ENCODE results near the gene CRAT.

Gene CRAT

DNA sequence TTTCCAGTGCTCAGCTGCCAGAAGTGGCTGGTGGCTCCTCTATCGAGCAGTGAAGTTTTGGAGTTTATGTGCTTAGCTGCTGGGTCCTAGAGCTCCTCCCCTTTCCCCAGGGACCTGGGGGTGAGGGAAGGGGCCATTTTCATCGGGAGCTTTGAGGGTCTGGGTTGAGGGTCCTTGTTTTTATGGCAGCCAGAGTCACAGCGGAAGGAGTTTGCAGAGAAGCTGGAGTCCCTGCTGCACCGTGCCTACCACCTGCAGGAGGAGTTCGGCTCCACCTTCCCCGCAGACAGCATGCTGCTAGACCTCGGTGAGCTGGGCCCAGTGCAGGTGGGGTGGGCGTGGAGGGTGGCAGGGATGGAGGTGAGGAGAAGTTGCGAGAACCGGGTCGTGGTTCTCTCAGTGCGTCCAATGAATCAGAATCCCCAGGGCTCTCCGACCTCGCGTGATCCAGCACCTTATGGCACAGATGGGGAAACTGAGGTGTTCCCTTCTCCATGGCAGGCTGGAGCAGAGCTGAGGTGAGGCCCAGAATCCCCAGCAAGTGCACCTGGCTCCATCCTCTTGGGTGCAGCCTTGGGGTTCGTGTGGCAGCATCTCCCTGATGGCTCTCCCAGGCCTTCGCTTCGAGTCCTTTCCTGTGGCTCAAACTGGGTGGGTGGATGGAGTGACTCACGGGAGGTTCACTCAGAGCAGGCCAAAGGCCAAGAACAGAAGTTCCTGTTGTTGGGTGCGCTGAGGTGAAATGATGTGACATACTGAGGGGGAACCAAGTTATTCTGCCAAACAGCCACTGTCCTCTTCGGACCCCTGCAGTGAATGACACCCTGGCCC is 51.4 kb downstream of the CRAT start:
- DNase-seq = no peak

DNA sequence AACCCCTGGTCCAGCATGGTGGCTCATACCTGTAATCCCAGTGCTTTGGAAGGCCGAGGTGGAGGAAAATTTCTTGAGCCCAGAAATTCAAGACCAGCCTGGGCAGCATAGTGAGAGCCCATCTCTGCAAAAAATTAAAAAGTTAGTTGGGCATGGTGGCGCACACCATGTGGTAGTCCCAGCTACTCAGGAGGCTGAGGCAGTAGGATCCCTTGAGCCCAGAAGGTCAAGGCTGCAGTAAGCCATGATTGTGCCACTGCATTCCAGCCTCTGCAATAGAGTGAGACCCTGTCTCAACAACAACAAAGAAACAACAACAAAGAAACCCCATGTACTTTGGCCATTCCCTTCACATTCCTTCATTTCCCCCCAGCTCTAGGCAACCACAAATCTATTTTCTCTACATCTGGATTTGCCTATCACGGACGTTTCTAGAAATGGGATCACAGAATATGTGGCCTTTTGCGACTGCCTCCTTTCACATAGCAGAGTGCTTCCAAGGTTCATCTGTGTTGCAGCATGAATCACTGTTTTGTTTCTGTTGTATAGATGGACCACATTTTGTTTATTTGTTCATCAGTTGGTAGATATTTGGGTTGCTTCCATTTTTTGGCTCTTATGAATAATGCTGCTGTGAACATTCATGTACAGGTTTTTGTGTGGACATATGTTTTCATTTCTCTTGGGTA is 56.3 kb downstream of the CRAT start:
- no peak for DNase-seq

DNA sequence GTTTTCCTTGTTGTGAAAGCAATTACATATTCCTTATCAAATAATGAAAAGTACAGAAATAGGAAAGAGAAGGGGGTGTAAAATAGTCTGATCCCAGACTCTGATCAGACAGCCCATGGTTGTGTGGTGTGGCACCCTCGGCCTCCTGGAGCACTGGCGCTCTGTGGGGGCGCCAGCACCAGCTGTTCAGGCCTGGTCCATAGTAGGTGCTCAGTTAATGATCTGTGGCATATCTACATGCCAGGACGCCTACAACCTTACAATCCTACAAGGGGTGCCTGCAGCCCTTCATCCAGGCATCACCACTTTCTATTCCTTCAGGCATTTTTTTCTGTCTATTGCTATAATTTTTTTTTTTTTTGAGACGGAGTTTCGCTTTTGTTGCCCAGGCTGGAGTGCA is 57.6 kb downstream of the CRAT start:
- no peak for DNase-seq

DNA sequence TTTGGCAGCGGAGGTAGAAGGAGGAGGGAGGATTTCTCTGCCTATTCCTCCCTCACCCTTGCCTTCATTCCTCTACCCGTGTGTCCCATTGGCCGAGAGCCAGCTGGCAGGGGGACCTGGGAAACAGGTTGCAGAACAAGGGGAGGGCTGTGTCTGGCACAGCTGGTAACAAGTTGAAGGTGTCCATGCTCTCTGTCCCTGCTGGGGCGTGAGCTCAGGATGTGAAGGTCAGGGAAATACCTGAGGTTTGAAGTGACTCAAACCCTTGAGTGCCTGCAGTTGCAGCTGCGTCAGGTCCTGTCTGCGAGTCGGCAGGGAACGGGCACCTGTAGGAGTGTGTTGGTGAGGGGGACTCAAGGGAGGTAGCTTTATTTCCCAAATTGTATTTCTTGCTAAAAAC is 58.0 kb downstream of the CRAT start:
- no peak for DNase-seq
